HG03460 (cell line): Measurements from ENCODE around the gene LRP5.

Experiments
- ATAC-seq: cut with Tn5 transposase; IDR thresholded peaks from one replicate; pipeline ENCODE4 v1.9.1; 2021; ENCODE audit not compliant: unreplicated experiment

The LRP5 gene

DNA sequence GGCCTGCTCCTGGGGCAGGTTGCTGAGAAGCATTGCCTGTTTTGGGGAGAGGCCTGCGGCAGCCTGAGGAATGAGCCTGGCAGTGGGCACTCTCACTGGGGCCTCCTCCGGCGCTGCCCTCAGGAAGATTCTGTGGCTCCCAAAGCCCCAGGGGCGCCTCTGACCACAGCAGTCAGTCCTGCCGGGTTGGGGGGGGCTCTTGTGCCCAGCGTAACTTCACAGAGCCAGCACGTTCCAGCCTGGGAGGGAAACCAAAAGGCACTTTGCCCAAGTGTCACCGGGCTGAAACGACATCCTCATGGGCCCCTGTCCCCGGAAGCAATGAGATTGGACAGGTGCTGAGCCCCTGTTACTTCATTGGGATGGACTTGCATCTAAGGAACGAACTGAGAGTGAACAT lies 4.3 kb upstream of the LRP5 start:
- no peak for ATAC-seq

- ATAC-seq = no peak
Observed at GRCh38 chr11:68309621-68310185, 2.7 kb upstream of the LRP5 start.

- no peak for ATAC-seq
Observed at GRCh38 chr11:68311160-68312116, 953 bp upstream of the LRP5 start.

DNA sequence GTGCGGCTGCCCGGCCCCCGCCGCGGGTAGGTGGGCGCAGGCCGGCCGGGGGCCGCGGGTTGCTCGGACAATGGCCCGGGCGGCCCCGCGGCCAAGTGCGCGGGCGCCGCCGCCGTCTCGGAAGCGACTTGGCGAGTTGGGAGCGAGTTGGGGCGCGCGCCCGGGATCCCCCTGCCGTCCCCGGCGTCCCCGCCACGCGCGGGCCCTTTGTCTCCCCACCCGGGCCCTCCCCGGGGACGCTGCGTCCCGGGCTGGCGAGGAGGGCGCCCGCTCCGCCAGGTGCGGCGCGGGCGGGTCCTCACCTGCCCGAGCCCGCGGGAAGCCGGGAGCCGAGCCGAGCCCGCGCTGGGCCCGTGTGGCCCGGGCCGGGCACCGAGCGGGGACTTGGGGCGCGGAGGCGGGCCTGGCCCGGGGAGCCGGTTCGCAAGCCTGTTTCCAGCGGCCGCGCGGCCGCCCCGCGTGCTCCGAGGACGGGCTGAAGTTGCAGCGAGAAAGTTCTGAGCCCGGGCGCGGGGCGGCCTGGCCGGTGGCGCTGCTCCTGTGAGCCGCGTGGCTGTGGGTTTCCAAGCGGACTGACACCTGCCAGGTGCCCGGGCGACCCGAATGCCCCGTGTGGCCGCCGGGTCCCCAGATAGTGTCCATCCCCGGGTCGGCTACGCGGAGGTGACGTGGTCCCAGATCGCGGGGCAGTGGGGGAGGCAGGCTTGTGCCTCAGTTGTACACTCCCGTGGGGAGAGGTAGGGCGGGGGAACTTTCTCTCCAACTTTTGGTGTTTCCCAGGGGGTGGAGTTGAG lies 586 bp downstream of the LRP5 start:
- ATAC-seq = no peak

DNA sequence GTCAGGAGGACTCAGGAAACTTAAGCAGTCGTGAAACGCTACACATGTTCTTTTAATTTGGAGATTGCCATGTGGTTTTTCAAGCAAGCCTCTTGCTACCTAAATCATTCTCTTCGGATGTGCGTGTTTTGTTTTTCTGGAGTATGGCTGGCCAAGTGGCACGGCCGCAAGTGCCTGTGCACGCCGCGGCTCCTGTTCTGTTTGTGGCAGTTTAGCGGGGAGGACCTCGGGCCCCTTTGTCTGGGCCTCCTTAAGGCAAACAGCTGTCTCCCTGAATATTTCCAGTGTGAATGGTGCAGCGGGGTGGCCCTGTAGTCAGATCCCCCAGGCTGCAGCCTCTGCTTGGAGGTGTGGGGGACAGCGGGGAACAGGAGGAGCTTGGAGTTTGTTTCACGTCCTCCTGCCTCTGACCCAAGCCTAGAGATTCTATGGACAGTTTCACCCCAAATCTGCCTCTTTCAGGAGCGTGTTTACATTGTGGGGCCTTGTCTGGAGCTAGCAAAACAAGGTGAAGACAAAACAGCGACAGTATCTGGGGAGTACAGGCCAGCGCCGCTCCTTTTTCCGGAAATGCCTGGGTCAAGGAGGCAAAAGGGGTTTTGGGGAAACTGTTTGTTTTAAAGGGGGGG lies 1.3 kb downstream of the LRP5 start:
- no peak for ATAC-seq

GRCh38 chr11:68314203-68315170 lies 2.1 kb downstream of the LRP5 start:
- ATAC-seq = no peak

DNA sequence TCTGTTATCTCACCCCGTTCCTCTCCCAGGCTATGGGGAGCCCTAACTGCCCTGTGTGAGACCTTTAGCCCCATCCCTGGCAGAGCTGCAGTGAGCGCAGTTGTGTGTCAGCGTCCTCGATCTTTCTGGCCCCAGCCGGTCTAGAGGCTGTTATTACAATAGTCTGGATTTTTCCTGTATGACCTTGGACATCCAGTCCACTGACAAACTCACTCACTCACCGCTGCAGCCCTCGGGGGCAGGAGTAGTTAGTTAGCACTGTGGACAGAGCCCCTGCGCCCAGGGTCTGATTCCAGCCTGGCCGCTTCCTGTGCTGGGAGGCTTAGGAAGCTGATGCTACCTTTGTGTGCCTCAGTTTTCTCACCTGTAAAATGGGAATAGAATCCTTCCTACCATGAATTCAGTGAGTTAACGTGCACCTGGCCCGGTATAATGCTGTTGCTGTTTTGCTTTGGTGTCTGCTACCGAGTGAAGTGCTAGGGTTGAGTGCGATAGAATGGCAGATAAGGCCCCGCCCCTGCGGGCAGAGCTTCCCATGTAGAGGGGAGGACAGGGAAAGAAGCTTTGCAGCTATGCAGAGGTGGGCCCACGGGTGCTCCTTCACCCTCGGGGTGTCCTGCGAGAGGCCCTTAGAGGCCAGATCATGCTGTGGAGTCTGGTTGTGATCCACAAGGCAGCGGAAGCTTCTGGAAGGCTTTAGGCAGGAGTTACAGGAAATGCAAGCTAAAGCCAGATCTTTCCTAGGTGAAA lies 3.0 kb downstream of the LRP5 start:
- ATAC-seq = no peak

DNA sequence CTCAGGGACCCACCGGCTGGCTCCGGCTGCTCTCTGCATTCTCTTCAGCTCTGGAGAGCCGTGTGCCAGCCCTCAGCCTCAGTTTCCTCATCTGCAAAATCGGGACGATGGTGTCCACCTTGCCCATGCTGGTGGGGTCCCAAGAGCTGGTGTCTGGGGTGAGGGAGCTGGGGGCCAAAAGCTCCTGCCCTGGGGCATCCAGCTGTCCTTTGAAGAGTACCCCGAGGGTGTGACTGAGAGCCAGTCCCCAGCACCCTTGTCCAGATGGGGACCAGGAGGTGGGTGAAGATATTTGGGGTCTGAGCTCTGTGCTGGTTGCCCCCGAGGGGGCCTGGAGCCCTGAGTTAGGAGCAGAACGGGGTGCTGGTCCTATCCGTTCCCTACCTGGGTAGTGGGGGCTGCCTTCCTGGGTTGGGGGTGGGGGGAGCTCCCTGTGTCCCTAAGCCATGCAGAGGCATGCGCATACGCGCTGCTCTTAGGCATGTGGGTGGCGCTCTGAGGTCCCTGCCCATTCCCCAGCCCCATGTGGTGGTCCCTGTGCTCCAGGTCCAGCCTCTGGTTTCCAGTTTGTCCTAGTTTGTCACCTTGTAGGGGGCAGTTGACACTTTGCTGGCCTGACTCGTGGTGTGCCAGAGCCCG lies 4.9 kb downstream of the LRP5 start:
- no peak for ATAC-seq

- ATAC-seq = no peak
Observed at GRCh38 chr11:68321293-68322051, 9.1 kb downstream of the LRP5 start.

- ATAC-seq = no peak
Observed at GRCh38 chr11:68322052-68322430, 9.7 kb downstream of the LRP5 start.

DNA sequence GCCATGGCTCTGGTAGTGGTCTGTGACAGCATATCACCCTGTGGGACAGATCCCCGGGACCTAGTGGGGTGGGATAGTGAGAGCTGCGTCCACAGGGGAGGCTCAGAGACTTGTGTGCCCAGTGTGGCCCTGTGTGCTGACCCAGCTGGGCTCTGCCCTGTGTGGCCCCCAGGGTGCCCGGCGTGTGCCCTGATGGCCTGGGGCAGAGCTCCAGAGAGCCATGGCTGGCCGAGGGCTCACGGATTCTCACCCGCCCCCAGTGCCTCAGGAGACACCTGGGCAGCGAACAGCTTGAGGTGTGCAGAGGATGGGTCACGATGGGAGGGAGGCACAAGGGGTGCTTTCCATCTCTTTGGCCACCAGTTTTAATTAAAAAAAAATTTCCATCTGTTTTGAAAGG lies 11.8 kb downstream of the LRP5 start:
- no peak for ATAC-seq

GRCh38 chr11:68324695-68325094 lies 12.3 kb downstream of the LRP5 start:
- no peak for ATAC-seq

- ATAC-seq = no peak
Observed at GRCh38 chr11:68325183-68325906, 13.0 kb downstream of the LRP5 start.

- ATAC-seq = no peak
Observed at GRCh38 chr11:68325907-68326220, 13.5 kb downstream of the LRP5 start.

GRCh38 chr11:68326334-68327215 lies 14.2 kb downstream of the LRP5 start:
- ATAC-seq = no peak

- ATAC-seq = no peak
Observed at GRCh38 chr11:68327586-68328370, 15.4 kb downstream of the LRP5 start.
